ENCODE results near the gene YTHDF2.
A peak's percentile ranks its signal among the peaks of the same experiment; 100 is the strongest.
"Not testable (repeated sequence)": the region's sequence is repeated elsewhere in the genome, so short reads cannot be mapped to it uniquely, and the experiment has no call there.

The YTHDF2 gene

DNA sequence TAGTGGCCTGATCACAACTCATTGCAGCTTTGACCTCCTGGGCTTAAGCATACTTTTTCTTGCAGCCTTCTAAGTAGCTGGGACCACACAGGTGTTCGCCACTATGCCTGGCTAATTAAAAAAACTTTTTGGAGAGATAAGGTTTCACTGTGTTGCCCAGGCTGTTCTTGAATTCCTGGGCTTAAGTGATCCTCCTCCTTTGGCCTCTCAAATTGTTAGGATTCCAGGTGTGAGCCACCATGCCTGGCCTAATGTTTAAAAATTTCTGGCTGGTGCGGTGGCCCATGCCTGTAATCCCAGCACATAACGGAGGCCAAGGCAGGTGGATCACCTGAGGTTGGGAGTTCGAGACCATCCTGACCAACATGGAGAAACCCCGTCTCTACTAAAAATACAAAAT lies 24.4 kb downstream of the YTHDF2 start:
- DNase-seq = no peak

DNA sequence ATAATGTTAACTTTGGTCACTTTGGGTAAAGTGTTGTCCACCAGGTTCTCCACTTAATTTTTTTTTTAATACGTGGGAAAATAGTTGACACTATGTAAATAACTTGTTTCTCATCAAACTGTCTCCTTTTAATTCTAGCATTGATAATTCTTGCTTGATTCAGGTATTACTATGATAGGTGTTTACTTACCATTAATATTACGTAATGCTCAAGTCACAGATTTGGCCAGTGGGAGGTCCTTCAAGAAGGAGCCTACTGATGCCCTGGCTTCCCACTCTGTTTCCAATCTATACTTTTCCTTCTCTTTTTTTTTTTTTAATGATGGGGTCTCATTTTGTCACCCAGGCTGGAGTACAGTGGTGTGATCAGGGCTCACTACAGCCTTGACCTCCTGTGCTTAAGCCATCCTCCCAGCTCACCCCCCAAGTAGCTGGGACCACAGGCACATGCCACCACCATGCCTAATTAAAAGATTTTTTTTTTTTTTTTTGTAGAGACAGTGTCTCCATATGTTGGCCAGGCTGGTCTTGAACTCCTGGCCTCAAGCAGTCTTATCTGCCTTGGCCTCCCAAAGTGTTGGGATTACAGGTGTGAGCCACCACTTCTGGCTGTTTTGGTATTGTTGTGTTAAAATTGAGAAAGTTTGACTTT lies 29.9 kb downstream of the YTHDF2 start:
- DNase-seq = no peak

DNA sequence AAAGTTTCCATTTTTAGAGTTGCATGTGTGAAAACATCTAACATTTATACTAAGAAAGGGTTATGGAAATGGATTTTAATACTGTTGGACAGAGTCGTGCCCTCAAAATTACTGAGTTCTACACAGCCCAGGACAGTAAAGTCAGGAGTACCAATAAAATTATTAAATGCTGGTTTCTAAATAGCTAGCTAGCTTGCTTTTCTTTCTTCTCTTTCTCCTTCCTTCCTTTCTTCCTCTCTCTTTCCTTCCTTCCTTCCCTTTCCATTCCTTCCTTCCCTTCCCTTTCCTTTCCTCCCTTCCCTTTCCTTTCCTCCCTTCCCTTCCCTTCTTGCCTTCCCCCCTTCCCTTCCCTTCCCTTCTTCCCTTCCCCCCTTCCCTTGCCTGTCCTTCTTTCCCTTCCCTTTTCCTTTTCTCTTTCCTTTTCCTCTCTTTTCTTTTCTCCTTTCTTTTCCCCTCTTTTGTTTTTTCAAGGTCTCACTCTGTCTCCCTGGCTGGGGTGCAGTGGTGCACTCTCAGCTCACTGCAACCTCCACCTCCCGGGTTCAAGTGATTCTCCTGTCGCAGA lies 33.9 kb downstream of the YTHDF2 start:
- DNase-seq = no peak

DNA sequence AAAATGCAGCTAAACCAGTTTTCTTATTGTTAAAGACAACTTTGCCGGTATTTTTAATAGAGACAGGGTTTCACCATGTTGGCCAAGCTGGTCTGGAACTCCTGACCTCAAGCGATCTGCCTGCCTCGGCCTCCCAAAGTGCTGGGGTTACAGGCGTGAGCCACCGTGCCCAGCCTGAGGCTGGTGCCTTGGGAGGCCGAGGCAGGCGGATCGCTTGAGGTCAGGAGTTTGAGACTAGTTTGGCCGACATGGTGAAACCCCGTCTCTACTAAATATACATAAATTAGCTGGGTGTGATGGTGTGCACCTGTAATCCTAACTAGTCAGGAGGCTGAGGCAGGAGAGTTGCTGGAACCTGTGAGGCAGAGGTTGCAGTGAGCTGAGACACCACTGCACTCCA lies 35.2 kb downstream of the YTHDF2 start:
- not testable (repeated sequence) for DNase-seq

GRCh38 chr1:28773105-28773504 lies 36.4 kb downstream of the YTHDF2 start:
- DNase-seq = no peak

DNA sequence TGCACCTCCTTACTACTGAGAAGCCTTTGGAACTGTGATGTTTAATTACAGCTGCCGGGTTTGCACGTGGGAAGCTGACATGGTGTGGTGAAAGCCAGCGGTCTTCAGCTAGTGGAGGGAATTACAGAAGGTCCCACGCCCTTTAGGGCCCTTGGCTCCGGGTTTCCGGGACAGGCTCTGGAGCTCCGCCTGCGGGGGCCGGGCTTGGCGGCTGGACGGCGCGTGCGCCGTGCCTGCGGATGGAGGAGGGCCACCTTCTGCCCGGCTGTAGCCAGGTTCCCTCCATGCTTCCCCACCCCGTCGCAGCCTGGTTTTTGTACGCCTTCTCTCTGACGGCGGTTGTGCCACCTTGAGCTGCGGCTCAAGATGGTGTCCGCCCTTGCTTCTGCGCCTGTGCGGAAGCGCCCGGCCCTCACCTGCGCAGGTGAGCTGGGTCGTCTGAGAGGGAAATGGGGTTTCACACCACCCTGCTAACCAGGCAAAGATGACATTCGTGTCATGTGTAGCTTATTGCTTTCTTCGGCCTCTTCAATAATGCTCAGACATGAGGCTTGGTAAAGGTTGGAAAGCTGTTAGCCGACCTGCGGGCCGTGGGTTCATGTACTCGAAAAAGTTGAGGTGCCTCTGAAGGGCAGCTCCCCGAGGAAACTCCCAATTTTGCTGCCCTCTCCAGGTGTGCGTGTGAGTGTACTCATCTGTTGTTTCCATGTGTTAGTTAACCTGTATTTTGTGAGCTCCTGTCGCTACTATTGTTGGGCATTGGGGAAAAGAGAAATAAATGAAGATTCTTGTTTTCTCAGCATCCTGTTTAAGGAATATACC lies 38.6 kb downstream of the YTHDF2 start:
- peak; percentile 39 for DNase-seq

DNA sequence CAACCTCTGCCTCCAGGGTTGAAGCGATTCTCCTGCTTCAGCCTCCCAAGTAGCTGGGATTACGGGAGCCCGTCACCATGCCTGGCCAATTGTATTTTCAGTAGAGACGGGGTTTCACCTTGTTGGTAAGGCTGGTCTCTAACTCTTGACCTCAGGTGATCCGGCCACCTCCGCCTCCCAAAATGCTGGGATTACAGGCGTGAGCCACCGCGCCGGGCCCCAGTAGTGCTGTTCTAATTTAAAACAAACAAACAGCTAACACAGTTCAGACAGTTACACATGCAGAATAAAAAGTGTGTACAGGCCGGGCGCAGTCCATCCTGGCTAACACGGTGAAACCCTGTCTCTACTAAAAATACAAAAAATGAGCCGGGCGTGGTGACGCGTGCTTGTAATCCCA lies 39.6 kb downstream of the YTHDF2 start:
- no peak for DNase-seq

DNA sequence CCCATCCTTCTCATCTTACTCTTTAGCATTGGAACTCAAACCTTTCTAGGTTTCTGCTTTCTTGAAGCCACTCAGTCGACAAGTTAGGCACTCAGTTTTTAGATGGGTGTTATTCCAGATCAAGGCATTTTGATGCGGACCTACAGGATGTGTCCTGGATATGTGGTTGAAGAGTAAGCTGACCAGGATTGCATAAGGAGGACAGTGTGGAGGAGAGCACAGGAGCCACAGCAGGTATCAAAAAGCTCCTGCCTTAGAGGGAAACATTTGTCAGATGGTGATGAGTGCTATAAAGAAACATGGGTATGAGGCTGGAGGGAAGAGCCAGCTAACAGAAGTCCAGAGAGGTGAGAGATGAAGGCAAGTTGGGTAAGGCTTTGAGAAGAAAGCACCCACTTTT lies 41.3 kb downstream of the YTHDF2 start:
- no peak for DNase-seq

GRCh38 chr1:28779751-28780408 lies 43.1 kb downstream of the YTHDF2 start:
- DNase-seq = no peak

DNA sequence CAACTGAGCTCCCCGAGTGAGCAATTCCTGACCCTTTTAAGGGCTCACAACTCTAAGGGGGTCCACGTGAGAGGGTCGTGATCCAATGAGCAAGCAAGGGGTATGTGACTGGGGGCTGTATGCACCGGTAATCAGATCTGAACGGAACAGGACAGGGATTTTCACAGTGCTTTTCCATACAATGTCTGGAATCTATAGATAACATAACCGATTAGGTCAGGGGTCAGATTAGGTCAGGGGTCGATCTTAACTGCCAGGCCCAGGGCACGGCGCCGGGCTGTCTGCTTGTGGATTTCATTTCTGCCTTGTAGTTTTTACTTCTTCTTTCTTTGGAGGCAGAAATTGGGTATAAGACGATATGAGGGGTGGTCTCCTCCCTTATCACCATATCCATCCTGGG lies 44.6 kb downstream of the YTHDF2 start:
- no peak for DNase-seq

DNA sequence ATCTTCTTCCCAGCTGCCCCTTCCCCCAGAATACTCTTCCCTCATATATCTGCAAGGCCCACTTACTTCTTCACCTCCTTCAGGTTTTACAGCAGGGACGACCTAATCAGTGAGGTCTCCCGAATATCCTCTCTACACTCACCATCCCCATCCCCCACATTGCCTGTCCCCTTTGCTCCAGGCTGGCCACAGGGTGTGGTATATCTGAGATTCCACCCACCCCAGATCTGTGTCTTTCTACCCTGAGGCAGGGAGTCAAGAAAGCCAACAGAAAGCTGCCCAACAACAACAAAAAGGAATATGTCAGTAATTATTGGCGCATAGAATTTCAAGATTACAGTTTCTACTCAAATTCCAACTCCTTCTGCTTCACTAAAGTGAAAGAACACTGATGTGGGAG lies 45.3 kb downstream of the YTHDF2 start:
- DNase-seq = no peak

GRCh38 chr1:28783363-28783762 lies 46.6 kb downstream of the YTHDF2 start:
- DNase-seq = no peak

DNA sequence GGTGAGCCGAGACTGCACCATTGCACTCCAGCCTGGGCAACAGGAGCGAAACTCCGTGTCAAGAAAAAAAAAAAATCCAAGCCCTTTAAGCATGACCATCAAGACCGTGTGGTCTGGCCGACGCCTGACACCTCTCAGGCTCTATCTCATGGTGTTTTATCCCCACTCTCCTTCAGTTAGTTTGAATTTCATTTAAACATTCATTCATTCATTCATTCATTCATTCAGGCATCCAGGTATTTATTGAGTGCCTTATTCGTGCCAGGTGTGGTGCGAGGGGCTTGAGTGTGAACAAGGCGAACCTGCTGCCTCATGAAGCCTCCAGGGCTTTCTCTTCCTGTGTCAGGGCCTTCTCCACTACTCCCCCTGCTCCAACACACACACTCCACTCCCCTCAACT lies 52.7 kb downstream of the YTHDF2 start:
- DNase-seq = no peak

DNA sequence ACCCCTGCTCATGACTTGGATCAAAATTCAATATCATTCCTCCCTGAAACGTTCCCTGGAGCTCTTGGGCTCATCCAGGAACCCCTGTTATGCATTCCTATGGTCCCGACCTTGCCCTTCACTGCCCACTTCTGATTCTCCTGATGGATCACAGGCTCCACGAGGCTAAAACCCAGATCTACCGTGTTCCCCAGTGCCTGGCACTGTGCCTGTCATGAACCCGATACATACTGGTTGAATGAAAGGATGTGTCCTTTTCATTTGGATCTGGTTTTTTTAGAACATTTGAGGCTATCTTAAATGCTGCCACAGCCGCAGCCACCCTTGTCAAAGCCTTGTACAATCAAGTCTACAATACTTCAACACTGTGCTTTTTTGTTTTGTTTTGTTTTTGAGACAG lies 53.1 kb downstream of the YTHDF2 start:
- no peak for DNase-seq

DNA sequence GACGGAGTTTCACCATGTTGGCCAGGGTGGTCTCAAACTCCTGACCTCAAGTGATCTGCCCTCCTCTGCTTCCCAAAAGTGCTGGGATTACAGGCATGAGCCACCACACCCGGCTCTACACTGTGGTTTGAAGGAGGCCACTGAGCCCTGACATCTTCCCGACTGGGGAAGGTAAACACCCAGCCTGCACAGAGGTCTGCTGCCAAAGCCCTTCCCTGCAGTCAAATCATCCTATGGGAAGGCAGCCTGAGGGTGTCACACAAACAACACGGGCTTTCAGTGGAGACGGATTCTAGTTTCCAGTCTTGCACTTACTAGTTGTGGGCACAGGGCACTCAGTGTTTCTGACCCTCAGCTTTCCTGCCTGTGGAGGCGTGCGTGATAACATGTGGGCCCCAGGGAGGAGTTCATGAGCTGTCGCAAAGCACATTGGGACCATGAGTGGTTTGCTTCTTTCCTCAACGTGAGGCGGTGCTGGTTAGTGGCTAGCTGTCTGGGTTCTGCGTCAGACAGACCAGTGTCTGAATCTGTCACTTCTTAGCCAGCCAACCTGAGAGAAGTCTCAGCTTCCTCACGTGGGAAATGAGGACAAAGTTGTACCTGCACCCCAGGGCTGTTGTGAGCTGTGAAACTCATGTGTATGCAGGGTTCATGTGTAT lies 53.8 kb downstream of the YTHDF2 start:
- no peak for DNase-seq

GRCh38 chr1:28791929-28792328 lies 55.2 kb downstream of the YTHDF2 start:
- not testable (repeated sequence) for DNase-seq

DNA sequence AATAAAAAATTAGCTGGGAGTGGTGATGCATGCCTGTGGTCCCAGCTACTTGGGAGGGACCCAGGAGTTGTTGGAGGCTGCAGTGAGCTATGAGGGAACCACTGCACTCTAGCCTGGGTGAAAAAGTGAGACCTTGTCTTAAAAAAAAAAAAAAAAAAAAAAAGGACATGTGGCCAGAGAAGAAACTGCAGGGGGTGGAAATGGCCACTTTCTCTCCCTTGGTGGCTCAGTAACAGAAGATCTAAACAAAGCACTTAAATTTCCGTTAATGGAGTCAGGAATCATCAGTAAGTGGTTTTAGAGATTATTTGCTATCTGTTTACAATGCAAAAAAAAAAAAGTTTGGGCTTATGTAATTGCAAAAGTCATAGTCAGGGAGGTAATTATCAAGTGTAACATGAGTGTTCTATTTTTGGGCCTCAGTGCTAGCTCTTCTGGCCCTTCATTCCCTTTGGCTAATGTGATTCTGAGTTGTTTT lies 55.9 kb downstream of the YTHDF2 start:
- no peak for DNase-seq

DNA sequence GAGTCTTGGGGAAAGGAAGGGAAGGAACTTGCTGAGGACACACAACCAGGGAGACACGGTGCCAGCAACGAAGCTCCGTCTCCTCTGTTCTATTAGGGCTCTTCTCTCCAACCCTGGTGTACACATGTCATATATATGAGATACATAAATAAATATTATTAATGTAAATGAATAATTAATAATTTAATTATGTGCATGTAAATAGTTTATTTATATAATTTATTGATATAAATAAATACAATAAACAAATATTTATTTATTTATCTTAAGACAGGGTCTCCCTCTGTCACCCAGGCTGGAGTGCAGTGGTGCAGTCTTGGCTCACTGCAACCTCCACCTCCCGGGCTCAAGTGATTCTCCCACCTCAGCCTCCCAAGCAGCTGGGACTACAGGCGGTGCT lies 57.8 kb downstream of the YTHDF2 start:
- DNase-seq = not testable (repeated sequence)

GRCh38 chr1:28796352-28797211 lies 59.8 kb downstream of the YTHDF2 start:
- no peak for DNase-seq

- no peak for DNase-seq
Measured at GRCh38 chr1:28800324-28800723, 63.6 kb downstream of the YTHDF2 start.

DNA sequence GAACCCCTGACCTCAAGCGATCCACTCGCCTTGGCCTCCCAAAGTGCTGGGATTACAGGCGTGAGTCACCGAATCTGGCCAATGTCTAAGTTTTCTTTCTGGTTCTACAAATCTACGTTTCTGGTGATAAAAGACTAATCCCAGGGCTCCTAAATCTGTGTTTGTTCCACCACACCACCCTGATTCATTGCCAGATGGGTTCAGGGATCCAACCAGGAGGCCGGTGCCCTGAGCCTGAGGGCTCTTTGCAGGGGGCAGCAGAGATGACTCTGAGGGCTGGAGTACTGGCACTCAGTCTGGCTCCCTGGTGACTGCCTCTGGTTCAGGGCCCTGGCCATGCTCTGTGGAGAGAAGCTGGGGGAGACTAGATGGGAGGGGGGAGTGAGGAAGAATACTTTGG lies 64.7 kb downstream of the YTHDF2 start:
- no peak for DNase-seq

DNA sequence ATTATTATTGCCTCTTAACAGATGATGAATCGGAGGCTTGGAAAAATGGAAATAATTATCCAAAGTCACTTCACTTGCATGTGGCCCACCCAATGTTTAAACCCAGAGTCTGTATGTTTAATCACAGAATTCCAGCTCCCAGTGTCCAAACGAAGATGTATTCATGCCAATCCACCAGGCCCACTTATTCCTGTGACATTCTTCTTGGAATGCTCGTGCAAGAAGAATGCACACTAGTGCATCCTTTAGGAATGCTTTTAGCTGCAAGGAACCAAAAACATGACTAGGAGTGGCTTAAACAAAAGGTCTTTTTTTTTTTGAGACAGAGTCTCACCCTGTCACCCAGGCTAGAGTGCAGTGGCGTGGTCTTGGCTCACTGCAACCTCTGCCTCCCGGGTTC lies 66.3 kb downstream of the YTHDF2 start:
- DNase-seq = no peak
